ENCODE data around the gene CLIC5.

The CLIC5 gene

GRCh38 chr6:46015119-46015968 is at the start of gene CLIC5:
Gene CLIC5, minus strand, starts transcription at chr6:46015860. Its CDS starts 318 bp downstream, at chr6:46015542.
- in situ Hi-C loops (cut with HindIII; ENCODE audit: low pct_unique_long_range_greater_than_20kb, low sequenced_read_pairs), result no loop called here
- no peak for TF ChIP-seq JUND (IDR thresholded peaks at IDR 0.05; ENCODE audit: low read depth)
- DNase-seq (ENCODE audit: low read depth in 1 of 2, low spot score in 1 of 2), result peak; percentile 30 to 48

DNA sequence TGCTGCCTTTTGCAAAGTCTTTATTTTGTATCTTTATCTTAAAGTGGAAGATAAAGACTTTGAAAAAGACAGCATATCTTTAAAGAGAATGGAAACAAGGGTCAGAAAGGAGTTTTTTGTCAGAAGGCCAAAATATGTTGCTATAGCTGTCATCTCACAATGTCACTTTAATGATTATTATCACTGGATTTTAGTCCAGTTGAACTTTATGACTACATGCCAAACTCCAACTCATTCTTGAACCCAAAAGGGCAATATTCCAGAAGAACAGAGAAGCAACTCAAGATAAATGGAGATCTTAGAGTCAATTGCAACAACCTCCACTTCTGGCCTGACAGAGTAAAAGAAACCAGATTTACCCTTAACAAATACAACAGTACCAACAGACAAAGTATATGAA is 47.3 kb upstream of the CLIC5 start:
- no peak for DNase-seq (ENCODE audit: low read depth in 1 of 2, low spot score in 1 of 2)
- in situ Hi-C loops (cut with HindIII; ENCODE audit: low pct_unique_long_range_greater_than_20kb, low sequenced_read_pairs), result no loop called here

DNA sequence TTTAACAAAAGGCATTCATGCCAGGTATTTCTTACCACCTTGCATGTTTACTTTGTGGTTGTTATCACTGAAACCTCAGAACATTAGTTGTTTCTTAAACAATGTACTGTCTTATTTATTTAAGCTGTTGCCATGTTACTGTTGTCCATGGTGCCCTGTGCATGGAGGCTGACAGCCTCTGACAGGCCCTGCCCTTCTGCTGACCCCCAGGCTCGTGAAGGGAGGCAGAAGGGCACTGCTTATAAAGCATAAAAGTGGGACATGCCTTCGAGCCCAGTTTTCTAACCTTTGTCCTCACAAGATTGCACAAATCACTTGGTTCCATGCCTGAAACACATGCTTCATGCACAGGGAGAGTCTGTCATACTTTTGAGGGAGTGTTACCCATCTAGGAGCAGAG is 46.7 kb upstream of the CLIC5 start:
- in situ Hi-C loops (cut with HindIII; ENCODE audit: low pct_unique_long_range_greater_than_20kb, low sequenced_read_pairs), result no loop called here
- TF ChIP-seq JUND (IDR thresholded peaks at IDR 0.05; ENCODE audit: low read depth), result no peak
- DNase-seq (ENCODE audit: low read depth in 1 of 2, low spot score in 1 of 2), result peak in 1 of 2 experiments; percentile 64

More for the DNA sequence above, 47.3 kb upstream of the CLIC5 start:
- TF ChIP-seq JUND (IDR thresholded peaks at IDR 0.05; ENCODE audit: low read depth), result no peak

GRCh38 chr6:46061497-46061896 is 45.8 kb upstream of the CLIC5 start:
- in situ Hi-C loops (cut with HindIII; ENCODE audit: low pct_unique_long_range_greater_than_20kb, low sequenced_read_pairs), result no loop called here
- no peak for TF ChIP-seq JUND (IDR thresholded peaks at IDR 0.05; ENCODE audit: low read depth)
- DNase-seq (ENCODE audit: low read depth in 1 of 2, low spot score in 1 of 2), result no peak

DNA sequence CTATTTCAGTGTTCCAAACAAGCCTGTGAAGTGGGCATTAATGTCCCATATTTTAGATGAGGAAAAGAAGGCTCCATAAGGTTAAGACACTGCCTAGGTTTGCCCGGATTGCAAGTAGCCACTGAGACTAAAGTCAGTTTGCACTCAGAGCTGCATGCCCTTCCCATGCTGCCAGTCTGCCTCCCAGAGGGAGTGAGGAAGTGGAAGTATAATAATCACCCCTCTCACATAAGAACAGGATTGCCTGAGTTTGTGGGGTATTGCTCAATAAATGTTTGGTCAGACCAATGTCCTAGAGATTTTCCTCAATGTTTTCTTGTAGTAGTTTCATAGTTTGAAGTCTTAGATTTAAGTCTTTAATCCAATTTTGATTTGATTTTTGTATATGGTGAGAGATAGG is 43.9 kb upstream of the CLIC5 start:
- TF ChIP-seq JUND (IDR thresholded peaks at IDR 0.05; ENCODE audit: low read depth), result no peak
- in situ Hi-C loops (cut with HindIII; ENCODE audit: low pct_unique_long_range_greater_than_20kb, low sequenced_read_pairs), result no loop called here
- no peak for DNase-seq (ENCODE audit: low read depth in 1 of 2, low spot score in 1 of 2)

GRCh38 chr6:46058951-46059350 is 43.3 kb upstream of the CLIC5 start:
- in situ Hi-C loops (cut with HindIII; ENCODE audit: low pct_unique_long_range_greater_than_20kb, low sequenced_read_pairs), result no loop called here
- no peak for DNase-seq (ENCODE audit: low read depth in 1 of 2, low spot score in 1 of 2)
- TF ChIP-seq JUND (IDR thresholded peaks at IDR 0.05; ENCODE audit: low read depth), result no peak

- no peak for DNase-seq (ENCODE audit: low read depth in 1 of 2, low spot score in 1 of 2)
- no peak for TF ChIP-seq JUND (IDR thresholded peaks at IDR 0.05; ENCODE audit: low read depth)
- in situ Hi-C loops (cut with HindIII; ENCODE audit: low pct_unique_long_range_greater_than_20kb, low sequenced_read_pairs), result no loop called here
These were observed 42.1 kb upstream of the CLIC5 start for GRCh38 chr6:46057792-46058191.

GRCh38 chr6:46056906-46057529 is 41.4 kb upstream of the CLIC5 start:
- in situ Hi-C loops (cut with HindIII; ENCODE audit: low pct_unique_long_range_greater_than_20kb, low sequenced_read_pairs), result no loop called here
- no peak for DNase-seq (ENCODE audit: low read depth in 1 of 2, low spot score in 1 of 2)
- no peak for TF ChIP-seq JUND (IDR thresholded peaks at IDR 0.05; ENCODE audit: low read depth)

GRCh38 chr6:46054516-46054915 is 38.9 kb upstream of the CLIC5 start:
- DNase-seq (ENCODE audit: low read depth in 1 of 2, low spot score in 1 of 2), result no peak
- TF ChIP-seq JUND (IDR thresholded peaks at IDR 0.05; ENCODE audit: low read depth), result no peak
- in situ Hi-C loops (cut with HindIII; ENCODE audit: low pct_unique_long_range_greater_than_20kb, low sequenced_read_pairs), result no loop called here

- TF ChIP-seq JUND (IDR thresholded peaks at IDR 0.05; ENCODE audit: low read depth), result no peak
- in situ Hi-C loops (cut with HindIII; ENCODE audit: low pct_unique_long_range_greater_than_20kb, low sequenced_read_pairs), result no loop called here
- no peak for DNase-seq (ENCODE audit: low read depth in 1 of 2, low spot score in 1 of 2)
These were observed 37.6 kb upstream of the CLIC5 start for GRCh38 chr6:46053039-46053933.

- no peak for DNase-seq (ENCODE audit: low read depth in 1 of 2, low spot score in 1 of 2)
- in situ Hi-C loops (cut with HindIII; ENCODE audit: low pct_unique_long_range_greater_than_20kb, low sequenced_read_pairs), result no loop called here
- TF ChIP-seq JUND (IDR thresholded peaks at IDR 0.05; ENCODE audit: low read depth), result no peak
These were observed 36.8 kb upstream of the CLIC5 start for GRCh38 chr6:46052479-46052878.

DNA sequence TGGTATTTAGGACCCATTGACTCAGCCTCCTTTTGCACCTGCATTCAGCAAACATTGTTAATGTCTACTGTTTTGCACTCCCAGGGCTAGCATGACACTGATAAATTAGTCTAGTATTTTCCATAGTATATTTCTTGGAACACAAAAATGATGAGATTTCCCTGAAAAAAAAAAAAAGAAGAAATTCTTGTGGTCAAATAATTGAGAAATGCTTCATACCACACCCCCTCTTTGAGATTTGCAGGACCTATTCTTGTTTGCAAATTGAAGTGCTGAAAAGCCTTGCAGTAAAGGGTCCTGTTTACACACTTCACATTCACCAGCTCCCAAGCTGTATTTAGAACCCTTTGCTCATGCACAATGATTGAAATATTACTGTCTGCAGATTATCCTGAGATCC is 36.3 kb upstream of the CLIC5 start:
- no peak for TF ChIP-seq JUND (IDR thresholded peaks at IDR 0.05; ENCODE audit: low read depth)
- in situ Hi-C loops (cut with HindIII; ENCODE audit: low pct_unique_long_range_greater_than_20kb, low sequenced_read_pairs), result no loop called here
- no peak for DNase-seq (ENCODE audit: low read depth in 1 of 2, low spot score in 1 of 2)

All from T47D (cell line).